NCI-H524 treated with DMSO at 0.1 percent for 48 hours (cell line): ENCODE data around the gene RBM38.

Experiments used
- DNase-seq: peaks from one replicate; lab custom pipeline; 2025; lab: John Stamatoyannopoulos, UW

RBM38 gene

DNA sequence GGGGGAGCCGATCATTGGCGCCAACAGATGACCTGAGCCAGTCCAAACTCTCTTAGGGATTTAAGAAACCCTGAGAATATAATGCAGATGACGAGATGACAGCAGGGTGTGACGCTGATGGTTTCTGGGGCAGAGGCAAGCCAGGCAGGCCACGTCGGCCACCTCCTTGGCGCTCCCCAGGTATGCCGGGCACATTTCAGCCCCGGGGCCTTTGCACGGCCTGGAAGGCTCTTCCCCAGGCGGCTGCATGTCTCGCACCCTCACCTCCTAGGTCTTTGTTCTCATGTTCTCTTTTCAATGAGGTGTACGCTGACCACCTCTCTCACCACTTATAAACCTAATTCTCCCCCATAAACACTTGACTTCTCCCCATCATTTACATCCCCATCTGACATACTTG is 64.9 kb downstream of the RBM38 start:
- no peak for DNase-seq

DNA sequence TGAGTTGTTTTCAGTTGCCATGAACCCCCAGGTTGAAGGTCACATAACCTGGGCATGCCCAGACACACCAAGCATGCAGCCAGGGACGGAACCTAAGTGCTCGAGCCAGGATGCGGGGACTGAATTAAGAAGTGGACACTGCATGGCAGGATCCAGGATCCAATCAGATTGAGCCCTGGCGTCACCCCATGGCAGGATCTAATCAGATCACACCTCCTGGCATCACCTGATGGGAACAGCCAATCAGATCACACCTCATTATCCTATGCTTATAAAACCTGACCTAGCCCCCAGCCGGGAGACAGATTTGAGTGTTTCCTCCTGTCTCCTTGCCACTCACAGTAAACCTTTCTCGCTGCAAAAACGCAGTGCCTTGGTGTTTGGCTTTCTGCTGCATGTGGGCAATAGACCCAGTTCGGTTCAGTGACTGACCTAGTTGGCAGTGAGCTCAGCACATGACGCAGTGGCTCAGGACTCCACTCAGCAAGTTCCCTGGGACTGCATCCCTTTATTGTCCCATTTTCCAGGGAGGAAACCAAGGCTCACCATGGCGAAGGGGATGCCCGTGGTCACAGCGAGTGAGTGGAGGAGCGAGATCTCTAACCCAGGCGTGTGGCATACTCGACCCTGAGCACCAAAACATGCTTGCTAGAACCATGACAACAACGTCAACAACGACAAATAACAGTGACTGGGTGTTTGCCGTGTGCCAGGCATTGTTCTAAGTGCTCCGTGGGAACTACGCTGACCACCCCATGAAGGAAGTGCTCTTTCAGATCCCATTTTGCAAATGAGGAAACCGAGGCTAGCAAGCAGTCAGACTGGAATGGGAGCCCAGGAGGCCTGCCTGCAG is 66.3 kb downstream of the RBM38 start:
- DNase-seq = no peak

DNA sequence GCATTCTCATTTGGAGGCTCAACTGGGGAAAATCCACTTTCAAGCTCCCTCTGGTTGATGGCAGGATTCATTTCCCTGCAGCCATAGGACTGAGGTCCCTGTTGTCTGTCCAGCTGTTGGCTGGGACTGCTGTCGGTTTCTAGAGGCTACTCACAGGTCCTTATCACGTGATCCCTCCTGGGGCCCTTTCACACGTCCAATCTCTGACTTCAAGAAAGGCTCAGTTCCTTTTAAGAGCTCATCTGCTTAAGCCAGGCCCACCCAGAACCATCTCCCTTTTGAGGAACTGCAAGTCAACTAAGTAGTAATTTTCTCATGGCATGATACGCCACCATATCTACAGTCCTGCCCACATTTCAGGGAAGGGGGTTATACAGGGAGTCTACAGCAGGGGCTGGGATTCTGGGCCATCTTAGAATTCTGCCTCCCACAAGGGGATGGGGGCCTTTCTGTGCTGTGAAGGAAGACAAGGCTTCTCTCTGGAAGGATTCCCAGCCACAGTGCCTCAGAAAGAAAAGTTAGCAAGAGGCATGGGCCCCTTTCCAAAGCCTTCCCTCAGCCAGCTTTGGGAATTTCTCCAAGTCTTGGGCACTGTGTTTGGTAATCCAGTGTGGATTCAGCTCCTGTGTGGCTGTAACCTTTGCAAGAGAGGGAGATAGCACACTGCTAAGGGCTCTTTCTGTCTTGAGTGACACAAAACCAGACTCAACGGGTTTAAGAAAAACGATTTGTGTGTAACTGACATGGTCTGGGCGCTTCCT is 67.4 kb downstream of the RBM38 start:
- no peak for DNase-seq
